K562 (cell line): ENCODE measurements around the gene KITLG. TPM values are rescaled to one million over a fixed set of nuclear protein-coding genes. Genes with fewer than 3 reads are reported as not detected.

ENCODE experiments used
- ATAC-seq: fragments of 200-7000 bp; cut with Tn5 transposase; 3 replicates; pipeline ENCODE4 v1.9.1; 2020; ENCODE audit warnings: moderate library complexity
- BruUV-seq: library from RNA; stranded (reverse); fragments of 400-500 nt; replicated peaks from 2 replicates; lab custom pipeline; 2021; lab: Mats Ljungman, UMichigan
- CTCF ChIA-PET: fragments of 300-600 bp; formaldehyde crosslinking; extraction: SDS; loops from one replicate; lab custom pipeline; 2021; ENCODE audit warnings: low intra/inter-chr PET ratio; lab: Yijun Ruan, JAX
- POLR2A ChIA-PET: fragments of 300-600, 350-650 bp; sonication (Branson Sonifier 250); formaldehyde crosslinking; extraction: SDS; loops from one replicate; lab custom pipeline; 2021; ENCODE audit warnings: antibody characterized with exemption, inconsistent platforms; lab: Yijun Ruan, JAX
- DNase-seq, 4 experiments: peaks; one replicate each; pipeline versions ENCODE4 v3.0.0 to v3.0.0-alpha.2; 2011 to 2018; ENCODE audit warnings: low spot score in 3 of 4, mixed read lengths in 3 of 4; ENCODE audit errors: extremely low read depth in 1 of 4
- FAIRE-seq: peaks from 2 replicates; lab custom pipeline; 2011; peaks lifted over from hg19 to GRCh38; lab: Jason Lieb, UNC
- H2AFZ ChIP-seq: 2 replicates; pipeline ENCODE4 v1.6.0; 2011; ENCODE audit warnings: low read depth, low read length, control low read depth, inconsistent platforms
- H3K27ac ChIP-seq: fragments of 200-600 bp; 3 replicates; pipeline ENCODE4 v1.8.0; 2011; ENCODE audit warnings: low read depth, mild to moderate bottlenecking, control low read depth, inconsistent platforms, low read length, moderate library complexity, mixed read lengths; ENCODE audit errors: extremely low read depth
- H3K27me3 ChIP-seq, 2 experiments: fragments of 300-600 bp in 1 of 2; 2 replicates in 1 of 2; 3 replicates in 1 of 2; pipeline versions ENCODE4 v1.6.0 to v1.8.0; 2011; ENCODE audit warnings: inconsistent platforms in 2 of 2, low read length in 2 of 2, mild to moderate bottlenecking in 1 of 2, mixed read lengths in 1 of 2, moderate library complexity in 1 of 2; ENCODE audit not compliant: control insufficient read depth in 2 of 2, insufficient read depth in 2 of 2
- H3K36me3 ChIP-seq: fragments of 300-600 bp; 3 replicates; pipeline ENCODE4 v1.8.0; 2011; ENCODE audit warnings: mild to moderate bottlenecking, low read length, inconsistent platforms; ENCODE audit not compliant: control insufficient read depth, insufficient read depth
- H3K4me1 ChIP-seq, 2 experiments: fragments of 200-600 bp in 1 of 2; replicated peaks in 1 of 2; 2 replicates in 1 of 2; 3 replicates in 1 of 2; pipeline versions ENCODE4 v1.5.1 to v1.8.0; 2011; ENCODE audit warnings: inconsistent platforms in 2 of 2, low read length in 2 of 2, mild to moderate bottlenecking in 1 of 2, mixed read lengths in 1 of 2, moderate library complexity in 1 of 2; ENCODE audit not compliant: control insufficient read depth in 2 of 2, insufficient read depth in 2 of 2
- H3K4me2 ChIP-seq: 2 replicates; pipeline ENCODE4 v1.6.1; 2011; ENCODE audit warnings: low read length, control low read depth, inconsistent platforms, mixed read lengths; ENCODE audit not compliant: insufficient read depth
- H3K4me3 ChIP-seq: fragments of 200-600 bp; sonication (generic), shearing (Covaris generic); 2 replicates; pipeline ENCODE4 v1.5.1; 2016; ENCODE audit warnings: control low read depth, inconsistent platforms
- H3K79me2 ChIP-seq: fragments of 200-600 bp; 3 replicates; pipeline ENCODE4 v1.8.0; 2011; ENCODE audit warnings: low read length, inconsistent platforms; ENCODE audit not compliant: control insufficient read depth, insufficient read depth
- H3K9ac ChIP-seq, 2 experiments: 2 replicates each; pipeline versions ENCODE4 v1.6.0 to v1.6.1; 2011; ENCODE audit warnings: low read depth in 2 of 2, low read length in 2 of 2, control low read depth in 1 of 2, inconsistent platforms in 1 of 2, mild to moderate bottlenecking in 1 of 2, mixed read lengths in 1 of 2; ENCODE audit not compliant: insufficient read depth in 1 of 2
- H3K9me1 ChIP-seq: one replicate; pipeline ENCODE4 v1.6.0; 2011; ENCODE audit warnings: inconsistent platforms, mild to moderate bottlenecking, low read length, moderate library complexity; ENCODE audit not compliant: control insufficient read depth, insufficient read depth
- H3K9me3 ChIP-seq: replicated peaks from 2 replicates; pipeline ENCODE4 v1.5.1; 2011; ENCODE audit warnings: low read depth, low read length, inconsistent platforms; ENCODE audit not compliant: control insufficient read depth, insufficient read depth
- H4K20me1 ChIP-seq: replicated peaks from 2 replicates; pipeline ENCODE4 v1.6.1; 2011; ENCODE audit warnings: low read length, inconsistent platforms, mixed read lengths; ENCODE audit not compliant: control insufficient read depth, insufficient read depth
- CREB3 ChIP-seq: fragments of 450-650 bp; conservative IDR thresholded peaks from 2 replicates; pipeline ENCODE4 v1.6.1; 2016; ENCODE audit warnings: missing genetic modification characterization, low read depth, mild to moderate bottlenecking, missing compliant biosample characterization, moderate library complexity
- ETS1 ChIP-seq: conservative IDR thresholded peaks from 2 replicates; pipeline ENCODE4 v1.6.1; 2011; ENCODE audit warnings: low read depth, mild to moderate bottlenecking, low read length; ENCODE audit not compliant: control insufficient read depth
- GABPB2 ChIP-seq: fragments of 250-450 bp; sonication (Bioruptor Pico); conservative IDR thresholded peaks from 2 replicates; pipeline ENCODE4 v1.5.1; 2021; ENCODE audit warnings: mild to moderate bottlenecking
- MAFF ChIP-seq: IDR thresholded peaks from 2 replicates; pipeline ENCODE4 v1.6.1; 2012; ENCODE audit warnings: low read length, improper control_type of control experiment
- PHF21A ChIP-seq: fragments of 450-650 bp; IDR thresholded peaks from 2 replicates; pipeline ENCODE4 v1.6.1; 2017; ENCODE audit warnings: low read depth, borderline replicate concordance
- PTRF ChIP-seq: fragments of 450-650 bp; IDR thresholded peaks from 2 replicates; pipeline ENCODE4 v1.6.1; 2016; ENCODE audit warnings: mild to moderate bottlenecking, missing genetic modification characterization, missing compliant biosample characterization
- REST ChIP-seq, 2 experiments: fragments of 450-650 bp; formaldehyde crosslinking in 1 of 2; IDR thresholded peaks; 2 replicates each; pipeline versions ENCODE4 v1.4.0 to v1.6.1; 2014 to 2020; ENCODE audit warnings: mild to moderate bottlenecking in 2 of 2, borderline replicate concordance in 1 of 2, low read depth in 1 of 2
- SMARCA5 ChIP-seq: fragments of 450-650 bp; IDR thresholded peaks from 2 replicates; pipeline ENCODE4 v1.6.1; 2016
- ZNF398 ChIP-seq: fragments of 250-450 bp; sonication (Bioruptor Pico); IDR thresholded peaks from 2 replicates; pipeline ENCODE4 v1.8.0; 2021; ENCODE audit warnings: moderate library complexity, mild to moderate bottlenecking, inconsistent platforms
- ZNF699 ChIP-seq: fragments of 250-450 bp; sonication (Bioruptor Pico); IDR thresholded peaks from 2 replicates; pipeline ENCODE4 v1.8.0; 2021; ENCODE audit warnings: mild to moderate bottlenecking, moderate library complexity; ENCODE audit not compliant: insufficient replicate concordance
- ZNF780A ChIP-seq: fragments of 250-450 bp; sonication (Bioruptor Pico); IDR thresholded peaks from 2 replicates; pipeline ENCODE4 v1.5.0; 2021; ENCODE audit warnings: mild to moderate bottlenecking
- WGBS: fragments of 100-300 bp; shearing (Covaris generic); methylation state at CpG from one replicate; pipeline ENCODE4 v1.1.6; 2016; ENCODE audit warnings: low coverage, mixed read lengths; ENCODE audit not compliant: insufficient coverage; ENCODE audit errors: missing lambda C conversion rate; 5-methylcytosine and 5-hydroxymethylcytosine counted together
- in situ Hi-C: fragments of 300-500 bp; cut with MboI; formaldehyde crosslinking; loops from 4 replicates; pipeline ENCODE4 v1.15.0; 2018; ENCODE audit warnings: inconsistent platforms, mixed read lengths
- intact Hi-C: fragments of 100-400 bp; cut with micrococcal nuclease; formaldehyde crosslinking; loops from 2 replicates; pipeline ENCODE4 v1.14.2; 2022
- polyA plus RNA-seq, 8 experiments: library from polyadenylated mRNA; depleted of rRNA in 4 of 8; stranded (reverse) in 5 of 8; unstranded in 3 of 8; fragments of >200 nt; fragmentation: Nextera tagmentation in 2 of 8; fragmentation: Illumina TruSeq in 1 of 8; extraction: Ambion mirVana in 2 of 8; extraction: Trizol in 1 of 8; gene quantifications; 2 replicates each; pipeline versions ENCODE4 v1.2.1 to v1.2.3, GENCODE V29; 2011 to 2014; ENCODE audit warnings: inconsistent platforms in 1 of 8, missing spikeins in 1 of 8
- total RNA-seq, 7 experiments: library from RNA; depleted of rRNA in 6 of 7; stranded (reverse); fragments of >200 nt in 6 of 7; fragmentation: Illumina TruSeq in 2 of 7; extraction: Trizol in 2 of 7; gene quantifications; 2 replicates each; pipeline versions ENCODE4 v1.2.1 to v1.2.3, GENCODE V29; 2011 to 2021; ENCODE audit warnings: low replicate concordance in 1 of 7

KITLG gene
- total and polyA plus RNA-seq, 9 of the 15 experiments (the other 6 are each of a cell fraction or from before 2014, with no cell fraction given), result 0.04 to 0.09 (median 0.04) TPM; not detected in 6

- intact Hi-C loops, result no loop called here
- FAIRE-seq, result no peak
- Histone ChIP-seq H3K27me3 (no peaks in the 10 kb centered on the region), H2AFZ (no peak overlapping the region), H4K20me1 (no peaks in the 10 kb centered on the region), H3K9ac (no peak overlapping the region), H3K4me2 (no peak overlapping the region), H3K27ac (no peak overlapping the region), H3K79me2 (no peaks in the 10 kb centered on the region), H3K9me3 (no peaks in the 10 kb centered on the region), H3K4me1 (no peaks in the 10 kb centered on the region), H3K36me3 (no peaks in the 10 kb centered on the region), H3K4me3 (no peak overlapping the region), H3K9me1 (no peaks in the 10 kb centered on the region)
- no TSS peak for BruUV-seq
- no peak for DNase-seq
- ChIA-PET POLR2A (no interaction called here), CTCF (no interaction called here)
- no peak for ATAC-seq
- WGBS, result 0% methylated on average over 2 of the region's 2 CpGs
- in situ Hi-C loops, result no loop called here
- TF ChIP-seq MAFF (no peak), ZNF780A (CRISPR knock-in tag) (no peak), CREB3 (tag) (no peak), ZNF699 (CRISPR knock-in tag) (no peak), GABPB2 (CRISPR knock-in tag) (no peak), REST (IDR thresholded peaks at IDR 0.05; ENCODE audit: borderline replicate concordance) (no peak), REST (CRISPR knock-in tag; IDR thresholded peaks at IDR 0.05; ENCODE audit: low read depth) (no peak), PTRF (tag) (no peak), PHF21A (no peak), ETS1 (no peak), ZNF398 (CRISPR knock-in tag) (no peak), SMARCA5 (no peak)
These were observed 86.6 kb downstream of the KITLG start for GRCh38 chr12:88493636-88494035.
